Measurements from ENCODE around the gene SCN7A.
A peak's percentile ranks its signal among the peaks of the same experiment; 100 is the strongest.
"Not testable (repeated sequence)": the region's sequence is repeated elsewhere in the genome, so short reads cannot be mapped to it uniquely, and the experiment has no call there.

The SCN7A gene

DNA sequence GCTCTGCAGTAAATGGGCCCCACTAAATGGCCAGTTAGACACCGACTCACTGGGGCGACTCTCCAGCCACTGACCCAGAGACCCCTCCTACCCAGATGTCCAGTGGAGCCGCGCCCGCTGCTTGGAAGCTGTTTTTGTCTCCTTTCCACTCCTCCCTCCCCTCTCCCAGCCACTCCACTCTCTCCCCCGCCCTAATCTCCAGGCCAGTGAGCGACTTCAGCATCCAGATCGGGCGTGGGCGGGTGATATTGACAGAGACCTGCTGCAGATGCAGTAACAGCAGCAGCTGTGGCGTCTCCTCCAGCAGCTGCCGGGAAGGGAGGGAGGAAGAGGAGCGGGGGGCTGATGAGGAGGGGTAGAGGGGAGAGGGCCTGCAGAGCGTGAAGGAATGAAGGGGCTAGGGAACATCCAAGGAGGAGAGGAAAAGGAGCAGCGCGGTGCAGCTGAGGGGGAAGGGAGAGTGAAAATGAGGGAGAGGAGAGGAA lies at the start of gene SCN7A:
TSS of gene SCN7A (minus strand) at position 110 of the 485 bp plus-strand sequence. CDS start 16,553 bp downstream, outside the sequence.
- no peak for DNase-seq

DNA sequence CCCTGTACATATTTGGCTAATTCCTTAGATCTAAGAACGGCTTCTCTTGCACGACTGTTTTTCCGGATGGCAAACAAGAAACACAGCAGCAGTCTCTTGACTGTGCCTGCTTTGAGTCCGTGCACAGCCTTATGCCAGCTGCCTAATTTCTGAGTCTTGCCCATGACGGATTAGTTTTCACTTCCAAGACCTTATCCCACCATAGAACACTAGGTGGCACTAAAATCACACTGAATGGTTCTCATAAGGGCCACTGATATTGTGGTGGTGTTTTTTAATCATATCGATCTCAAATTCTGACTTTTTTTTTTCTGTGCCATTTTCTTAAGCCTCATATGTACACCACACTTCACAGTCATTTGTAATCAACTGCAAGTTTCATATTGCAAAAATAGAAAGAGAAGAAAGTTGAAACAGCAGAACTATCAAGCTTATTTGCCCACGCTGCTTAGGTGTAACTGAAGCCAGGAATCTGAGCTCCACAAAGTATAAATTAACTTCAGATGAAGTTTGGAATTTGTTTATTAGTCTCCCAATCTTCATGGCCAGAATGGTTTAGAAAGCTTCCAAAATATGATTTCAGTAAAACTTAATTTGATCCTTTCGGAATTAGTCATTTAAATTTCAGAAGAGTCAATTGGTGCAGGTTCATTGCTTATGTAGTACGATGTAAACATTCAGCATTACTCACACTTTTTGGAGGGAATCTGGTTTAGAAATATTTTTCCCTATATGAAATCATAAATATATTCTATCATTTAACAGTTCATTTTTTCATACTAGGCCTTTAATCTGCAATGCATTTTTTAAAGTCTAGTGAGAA lies 45.5 kb upstream of the SCN7A start:
- DNase-seq = peak; percentile 46

DNA sequence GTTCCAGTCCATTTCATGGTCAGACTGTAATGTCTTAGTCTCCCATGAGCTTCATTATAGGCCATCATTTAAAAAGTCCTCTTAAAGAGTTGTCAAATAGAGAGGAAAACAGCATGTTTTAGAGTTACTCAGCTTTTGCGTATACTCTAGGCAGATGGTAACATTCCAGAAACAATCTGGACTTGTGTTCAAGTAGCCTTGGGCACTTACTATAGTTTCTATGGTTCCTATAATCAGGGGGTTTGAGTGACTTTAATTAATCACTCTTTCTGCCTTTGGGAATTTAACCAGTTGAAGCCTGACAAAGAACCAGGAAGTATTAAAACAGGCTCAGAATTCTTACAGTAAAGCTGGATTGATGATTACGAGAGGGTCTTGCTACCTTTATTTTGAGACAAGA lies 42.1 kb upstream of the SCN7A start:
- no peak for DNase-seq

DNA sequence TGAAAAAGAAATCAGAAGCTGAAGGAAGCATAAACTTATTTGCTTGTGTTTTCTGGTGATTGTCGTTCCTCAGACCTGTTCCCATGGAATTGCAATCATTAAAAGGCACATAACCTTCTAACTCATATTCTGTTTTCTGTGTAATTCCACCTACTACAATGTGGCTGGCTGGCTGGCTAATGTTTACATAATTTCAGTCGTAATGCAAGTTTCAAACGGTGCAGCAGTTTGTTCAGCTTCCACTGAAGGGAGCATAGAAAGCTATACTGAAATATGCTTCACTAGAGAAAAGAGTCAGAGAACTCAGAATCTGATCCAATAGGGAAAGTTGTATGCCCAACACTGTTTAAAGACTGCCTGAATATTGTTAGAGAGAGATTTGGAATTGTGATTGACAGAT lies 27.1 kb upstream of the SCN7A start:
- no peak for DNase-seq

GRCh38 chr2:166520604-166521003 lies 26.6 kb upstream of the SCN7A start:
- DNase-seq = no peak

- DNase-seq = no peak
These were observed 25.4 kb upstream of the SCN7A start for GRCh38 chr2:166519391-166519962.

DNA sequence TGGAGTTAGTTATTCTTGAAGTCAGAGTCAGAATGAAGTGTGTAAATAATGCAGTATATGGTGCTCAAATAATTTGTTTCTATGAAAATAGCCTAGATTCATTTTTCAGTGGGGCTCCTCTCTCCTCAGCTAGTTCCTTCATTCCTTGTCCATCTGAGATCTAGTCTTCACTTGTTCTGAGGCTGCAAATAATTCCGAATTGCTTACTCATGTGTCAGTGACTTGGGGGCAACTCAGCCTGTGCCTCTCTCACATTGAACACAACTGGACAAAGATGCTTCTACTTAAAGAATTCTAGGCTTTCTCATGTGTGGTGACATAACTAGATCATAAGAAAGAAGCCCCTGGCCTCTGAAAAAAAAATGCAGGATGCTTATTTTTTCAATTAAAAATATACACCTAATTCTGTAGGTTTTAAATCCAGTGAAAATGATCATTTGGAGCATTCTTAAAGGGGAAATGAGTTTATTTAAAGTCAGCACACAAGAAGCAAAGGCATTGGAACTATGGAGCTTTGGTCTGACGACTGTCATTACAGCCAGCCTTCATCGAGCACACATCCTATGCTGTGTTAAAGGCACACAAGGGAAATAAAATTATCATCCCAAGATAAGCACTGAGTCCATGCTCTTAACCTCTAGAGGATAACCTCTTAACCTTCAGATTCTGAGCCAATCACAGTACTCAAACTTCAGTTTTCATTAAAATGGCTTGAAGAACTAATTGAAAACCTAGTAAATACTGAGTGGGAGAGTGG lies 24.8 kb upstream of the SCN7A start:
- no peak for DNase-seq

DNA sequence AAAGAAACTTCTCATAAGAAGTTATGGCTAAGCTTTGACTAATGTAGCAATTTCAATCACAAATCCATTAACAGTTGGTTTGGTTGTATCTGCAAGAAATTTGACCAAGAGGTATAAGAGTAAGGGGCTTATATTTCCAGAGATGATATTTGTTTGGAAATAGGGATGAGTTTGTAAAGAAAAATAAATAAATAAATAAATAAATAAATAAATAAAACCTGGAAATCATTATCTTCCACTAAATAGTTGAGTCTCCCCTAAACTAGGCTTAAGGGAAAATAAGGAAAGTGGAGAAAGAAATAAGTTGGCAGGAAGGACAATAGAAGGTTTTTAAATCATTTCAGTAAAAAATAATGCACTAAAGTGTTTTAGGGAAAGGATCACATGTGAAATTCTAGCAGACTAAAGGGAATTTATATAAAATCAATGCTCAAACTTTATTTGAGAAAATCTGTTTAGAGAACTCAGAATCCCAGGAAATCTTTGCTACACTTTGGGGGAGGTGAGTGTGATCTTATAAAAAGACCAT lies 23.5 kb upstream of the SCN7A start:
- DNase-seq = no peak

GRCh38 chr2:166516712-166517303 lies 22.8 kb upstream of the SCN7A start:
- no peak for DNase-seq

DNA sequence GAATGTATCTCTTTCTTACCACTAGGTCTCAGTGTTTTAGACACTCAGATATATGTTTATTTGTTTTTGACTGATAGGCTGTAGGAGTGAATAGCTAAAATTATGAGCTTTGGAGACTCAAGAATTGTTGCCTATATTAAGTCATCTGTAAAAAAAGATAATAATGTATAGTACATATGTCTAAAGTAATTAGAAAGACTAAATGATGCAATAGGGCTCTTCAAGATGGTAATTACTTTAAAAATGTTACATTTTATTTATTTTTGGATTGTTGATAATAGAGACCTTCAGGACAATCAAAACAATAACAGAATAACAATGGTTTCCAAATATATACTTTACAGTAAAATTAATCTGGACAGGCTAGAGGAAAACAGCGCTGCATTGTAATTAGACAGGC lies 19.9 kb upstream of the SCN7A start:
- DNase-seq = no peak

GRCh38 chr2:166499281-166499680 lies 5.2 kb upstream of the SCN7A start:
- no peak for DNase-seq

- DNase-seq = no peak
These were observed 2.6 kb downstream of the SCN7A start for GRCh38 chr2:166491461-166491860.

GRCh38 chr2:166487171-166487570 lies 6.9 kb downstream of the SCN7A start:
- DNase-seq = no peak

GRCh38 chr2:166485558-166486178 lies 8.4 kb downstream of the SCN7A start:
- no peak for DNase-seq

DNA sequence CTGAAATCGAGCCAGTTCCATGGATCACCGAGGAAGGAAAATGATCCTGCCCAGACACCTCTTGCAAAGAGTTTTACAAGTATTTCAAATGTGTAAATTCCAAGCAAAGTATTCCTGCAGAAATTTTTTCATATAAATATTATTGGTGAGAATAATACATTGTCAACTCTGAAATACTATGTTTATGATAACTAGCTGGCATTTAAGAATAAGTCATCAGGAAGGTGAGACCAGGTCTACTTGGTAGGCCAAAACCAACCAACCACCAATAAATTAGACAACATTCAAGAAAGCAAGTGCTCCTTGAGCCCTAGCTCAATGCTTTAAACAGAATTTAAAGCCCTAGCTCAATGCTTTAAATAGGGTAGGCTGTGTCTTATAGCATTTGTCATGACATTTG lies 21.7 kb downstream of the SCN7A start:
- DNase-seq = no peak

- no peak for DNase-seq
These were observed 25.7 kb downstream of the SCN7A start for GRCh38 chr2:166468124-166469024.

DNA sequence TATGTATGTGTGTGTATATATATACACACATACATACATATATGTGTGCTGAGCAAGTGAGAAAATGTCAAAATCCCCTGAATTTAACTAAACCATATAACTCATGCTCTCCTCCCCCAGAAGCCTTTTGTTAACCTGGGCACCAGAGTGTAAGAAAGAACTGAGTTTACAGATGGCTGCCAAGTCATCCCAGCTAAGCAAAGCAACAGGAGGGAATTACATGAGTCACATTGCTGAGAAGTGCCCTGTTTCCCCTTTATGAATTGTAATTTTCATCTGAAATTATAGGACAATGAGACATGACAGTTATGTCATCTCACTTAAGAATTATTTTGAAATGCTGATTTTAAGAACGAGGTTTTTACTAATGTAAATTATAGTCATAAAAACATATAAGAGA lies 29.9 kb downstream of the SCN7A start:
- no peak for DNase-seq

GRCh38 chr2:166463640-166464039 lies 30.4 kb downstream of the SCN7A start:
- DNase-seq = no peak

- DNase-seq = no peak
These were observed 35.4 kb downstream of the SCN7A start for GRCh38 chr2:166458674-166459073.

DNA sequence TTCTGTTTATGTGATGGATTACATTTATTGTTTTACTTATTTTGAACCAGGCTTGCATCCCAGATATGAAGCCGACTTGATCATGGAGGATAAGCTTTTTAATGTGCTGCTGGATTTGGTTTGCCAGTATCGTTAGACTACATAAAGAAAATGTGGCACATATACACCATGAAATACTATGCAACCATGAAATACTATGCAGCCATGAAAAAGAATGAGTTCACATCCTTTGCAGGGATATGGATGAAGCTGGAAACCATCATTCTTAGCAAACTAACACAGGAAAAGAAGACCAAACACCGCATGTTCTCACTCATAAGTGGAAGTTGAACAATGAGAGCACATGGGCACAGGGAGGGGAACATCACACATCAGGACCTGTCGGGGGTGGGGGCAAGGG lies 38.2 kb downstream of the SCN7A start:
- DNase-seq = not testable (repeated sequence)

- no peak for DNase-seq
These were observed 39.9 kb downstream of the SCN7A start for GRCh38 chr2:166454006-166454595.

All from CD4-positive, alpha-beta T cell treated with Interleukin-21 for 1 hour (primary cell).